ENCODE measurements around the gene CLMN. TPM values are rescaled to one million over a fixed set of nuclear protein-coding genes. Genes with fewer than 3 reads are reported as not detected.

Gene CLMN
- total and polyA plus RNA-seq, 2 experiments from 2014 or later: 0.11 to 0.53 TPM

- peaks cover 4% of the 10 kb centered on the region for H3K27me3 ChIP-seq (replicated peaks; ENCODE audit: insufficient read depth)
- H3K9ac ChIP-seq: no peak overlapping the region
- H3F3A ChIP-seq (ENCODE audit: insufficient read depth): no peaks in the 10 kb centered on the region
- no peak overlapping the region for H3K27ac ChIP-seq
- in situ Hi-C loops (cut with MboI): no loop called here
- H3K9me3 ChIP-seq (ENCODE audit: low read depth): no peaks in the 10 kb centered on the region
- H3K9me2 ChIP-seq (ENCODE audit: insufficient read depth): no peaks in the 10 kb centered on the region
- H3K4me1 ChIP-seq (ENCODE audit: insufficient read depth): no peaks in the 10 kb centered on the region
- no peak overlapping the region for H3K4me2 ChIP-seq (ENCODE audit: unreplicated experiment)
- no peaks in the 10 kb centered on the region for H4K20me1 ChIP-seq (ENCODE audit: insufficient read depth)
- H2AFZ ChIP-seq: no peak overlapping the region
- WGBS, 2 experiments (ENCODE audit: low coverage in 1 of 2, low lambda C conversion rate in 2 of 2, missing lambda C conversion rate in 2 of 2): 82 to 84% methylated on average over 6 of the region's 6 CpGs
- TF ChIP-seq EZH2 (IDR thresholded peaks at IDR 0.05; ENCODE audit: insufficient read depth, poor library complexity, severe bottlenecking) (no peak), EZH2phosphoT487 (IDR thresholded peaks at IDR 0.05; ENCODE audit: insufficient read depth, low read depth) (no peak)
- H3K4me3 ChIP-seq: no peak overlapping the region
- no peak for DNase-seq
- no peaks in the 10 kb centered on the region for H3K79me2 ChIP-seq (ENCODE audit: insufficient read depth)
- H3K36me3 ChIP-seq (ENCODE audit: low read depth): no peaks in the 10 kb centered on the region
These were observed 4.6 kb downstream of the CLMN start for GRCh38 chr14:95315156-95315555.

DNA sequence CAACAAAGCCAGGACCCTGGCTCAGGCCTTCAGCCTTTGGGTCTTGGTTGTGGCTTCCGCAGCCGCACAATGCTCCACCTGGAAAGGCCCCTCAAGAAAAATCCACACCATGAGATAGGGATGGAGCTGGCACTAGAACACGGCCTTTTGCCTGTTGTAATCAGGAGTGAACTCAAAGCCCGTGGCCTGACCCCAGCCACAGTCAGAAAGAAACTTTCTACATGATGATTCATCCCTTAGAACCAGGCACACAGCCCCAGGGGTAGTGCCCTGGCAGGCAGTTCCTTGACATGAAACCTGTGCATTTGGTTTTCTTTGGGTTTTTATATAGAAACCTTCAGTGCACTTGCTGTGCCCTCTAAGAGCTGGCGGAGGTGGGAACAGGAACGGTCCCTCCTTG is 5.1 kb downstream of the CLMN start:
- in situ Hi-C loops (cut with MboI): no loop called here
- H3K9me2 ChIP-seq (ENCODE audit: insufficient read depth): no peaks in the 10 kb centered on the region
- H3K36me3 ChIP-seq (ENCODE audit: low read depth): no peaks in the 10 kb centered on the region
- no peaks in the 10 kb centered on the region for H3K79me2 ChIP-seq (ENCODE audit: insufficient read depth)
- TF ChIP-seq EZH2phosphoT487 (IDR thresholded peaks at IDR 0.05; ENCODE audit: insufficient read depth, low read depth): no peak
- no peak for TF ChIP-seq EZH2 (IDR thresholded peaks at IDR 0.05; ENCODE audit: insufficient read depth, poor library complexity, severe bottlenecking)
- 71 to 72% methylated on average over 6 of the region's 6 CpGs for WGBS, 2 experiments (ENCODE audit: low coverage in 1 of 2, low lambda C conversion rate in 2 of 2, missing lambda C conversion rate in 2 of 2)
- H3K27ac ChIP-seq: no peak overlapping the region
- no peaks in the 10 kb centered on the region for H4K20me1 ChIP-seq (ENCODE audit: insufficient read depth)
- H3K4me1 ChIP-seq (ENCODE audit: insufficient read depth): no peaks in the 10 kb centered on the region
- H2AFZ ChIP-seq: no peak overlapping the region
- no peak overlapping the region for H3K9ac ChIP-seq
- H3F3A ChIP-seq (ENCODE audit: insufficient read depth): no peaks in the 10 kb centered on the region
- DNase-seq: peak; percentile 61
- H3K4me2 ChIP-seq (ENCODE audit: unreplicated experiment): no peak overlapping the region
- H3K9me3 ChIP-seq (ENCODE audit: low read depth): no peaks in the 10 kb centered on the region
- peaks cover 4% of the 10 kb centered on the region for H3K27me3 ChIP-seq (replicated peaks; ENCODE audit: insufficient read depth)
- no peak overlapping the region for H3K4me3 ChIP-seq

- Histone ChIP-seq H4K20me1 (ENCODE audit: insufficient read depth) (no peaks in the 10 kb centered on the region), H3K27me3 (replicated peaks; ENCODE audit: insufficient read depth) (no peaks in the 10 kb centered on the region), H3K79me2 (ENCODE audit: insufficient read depth) (no peaks in the 10 kb centered on the region), H3F3A (ENCODE audit: insufficient read depth) (no peaks in the 10 kb centered on the region), H2AFZ (no peak overlapping the region), H3K9ac (no peak overlapping the region), H3K9me3 (ENCODE audit: low read depth) (no peaks in the 10 kb centered on the region), H3K9me2 (ENCODE audit: insufficient read depth) (no peaks in the 10 kb centered on the region), H3K4me2 (ENCODE audit: unreplicated experiment) (no peak overlapping the region), H3K36me3 (ENCODE audit: low read depth) (no peaks in the 10 kb centered on the region), H3K4me1 (ENCODE audit: insufficient read depth) (no peaks in the 10 kb centered on the region), H3K27ac (no peak overlapping the region), H3K4me3 (no peak overlapping the region)
- WGBS, 2 experiments (ENCODE audit: low coverage in 1 of 2, low lambda C conversion rate in 2 of 2, missing lambda C conversion rate in 2 of 2): 37 to 56% methylated on average over 4 to 5 of the region's 5 CpGs
- in situ Hi-C loops (cut with MboI): no loop called here
- no peak for TF ChIP-seq EZH2phosphoT487 (IDR thresholded peaks at IDR 0.05; ENCODE audit: insufficient read depth, low read depth)
- no peak for TF ChIP-seq EZH2 (IDR thresholded peaks at IDR 0.05; ENCODE audit: insufficient read depth, poor library complexity, severe bottlenecking)
- peak; percentile 72 for DNase-seq
These were observed 6.0 kb downstream of the CLMN start for GRCh38 chr14:95313707-95314106.

DNA sequence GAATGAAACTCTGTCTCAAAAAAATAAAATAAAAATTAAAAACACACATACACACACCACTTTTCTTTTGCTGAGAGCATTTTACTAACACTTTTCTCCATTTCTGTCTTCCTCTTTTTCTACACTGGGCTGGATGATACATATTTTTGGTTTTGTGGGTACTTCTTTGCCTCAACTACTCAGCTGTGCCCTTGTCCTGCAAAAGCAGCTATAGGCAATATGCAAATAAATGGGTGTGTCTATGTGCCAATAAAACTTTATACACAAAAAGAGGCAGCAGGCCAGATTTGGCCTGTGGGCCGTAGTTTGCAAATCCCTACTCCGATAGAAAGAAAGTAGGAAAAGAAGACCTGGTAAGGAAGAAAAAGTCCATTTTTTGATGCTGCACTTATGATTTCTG is 6.5 kb downstream of the CLMN start:
- no peak overlapping the region for H3K4me2 ChIP-seq (ENCODE audit: unreplicated experiment)
- DNase-seq: no peak
- no peak overlapping the region for H3K27ac ChIP-seq
- in situ Hi-C loops (cut with MboI): no loop called here
- H3K4me3 ChIP-seq: no peak overlapping the region
- H3K9me2 ChIP-seq (ENCODE audit: insufficient read depth): no peaks in the 10 kb centered on the region
- H4K20me1 ChIP-seq (ENCODE audit: insufficient read depth): no peaks in the 10 kb centered on the region
- no peaks in the 10 kb centered on the region for H3K36me3 ChIP-seq (ENCODE audit: low read depth)
- WGBS, 2 experiments (ENCODE audit: low coverage in 1 of 2, low lambda C conversion rate in 2 of 2, missing lambda C conversion rate in 2 of 2): 91 to 96% methylated on average over 2 of the region's 2 CpGs
- no peak overlapping the region for H2AFZ ChIP-seq
- no peaks in the 10 kb centered on the region for H3F3A ChIP-seq (ENCODE audit: insufficient read depth)
- H3K27me3 ChIP-seq (replicated peaks; ENCODE audit: insufficient read depth): no peaks in the 10 kb centered on the region
- TF ChIP-seq EZH2phosphoT487 (IDR thresholded peaks at IDR 0.05; ENCODE audit: insufficient read depth, low read depth) (no peak), EZH2 (IDR thresholded peaks at IDR 0.05; ENCODE audit: insufficient read depth, poor library complexity, severe bottlenecking) (no peak)
- no peaks in the 10 kb centered on the region for H3K79me2 ChIP-seq (ENCODE audit: insufficient read depth)
- no peak overlapping the region for H3K9ac ChIP-seq
- no peaks in the 10 kb centered on the region for H3K9me3 ChIP-seq (ENCODE audit: low read depth)
- no peaks in the 10 kb centered on the region for H3K4me1 ChIP-seq (ENCODE audit: insufficient read depth)

- Histone ChIP-seq H3K9me2 (ENCODE audit: insufficient read depth) (no peaks in the 10 kb centered on the region), H2AFZ (no peak overlapping the region), H3K4me2 (ENCODE audit: unreplicated experiment) (no peak overlapping the region), H3F3A (ENCODE audit: insufficient read depth) (no peaks in the 10 kb centered on the region), H3K27ac (no peak overlapping the region), H4K20me1 (ENCODE audit: insufficient read depth) (no peaks in the 10 kb centered on the region), H3K79me2 (ENCODE audit: insufficient read depth) (no peaks in the 10 kb centered on the region), H3K4me1 (ENCODE audit: insufficient read depth) (no peaks in the 10 kb centered on the region), H3K27me3 (replicated peaks; ENCODE audit: insufficient read depth) (no peaks in the 10 kb centered on the region), H3K9me3 (ENCODE audit: low read depth) (no peaks in the 10 kb centered on the region), H3K4me3 (no peak overlapping the region), H3K9ac (no peak overlapping the region), H3K36me3 (ENCODE audit: low read depth) (no peaks in the 10 kb centered on the region)
- WGBS, 2 experiments (ENCODE audit: low coverage in 1 of 2, low lambda C conversion rate in 2 of 2, missing lambda C conversion rate in 2 of 2): 75% methylated on average over 6 of the region's 6 CpGs
- in situ Hi-C loops (cut with MboI): no loop called here
- no peak for DNase-seq
- no peak for TF ChIP-seq EZH2phosphoT487 (IDR thresholded peaks at IDR 0.05; ENCODE audit: insufficient read depth, low read depth)
- no peak for TF ChIP-seq EZH2 (IDR thresholded peaks at IDR 0.05; ENCODE audit: insufficient read depth, poor library complexity, severe bottlenecking)
These were observed 7.4 kb downstream of the CLMN start for GRCh38 chr14:95312311-95312710.

All from GM23248 (cell line).